ENCODE measurements around the gene ALOXE3.

- TF ChIP-seq CTCF (IDR thresholded peaks at IDR 0.05) (no peak), POLR2A (IDR thresholded peaks at IDR 0.05) (no peak)
These were observed 31.3 kb upstream of the ALOXE3 start for GRCh38 chr17:8149419-8150193.

All from body of pancreas (tissue), 4 donors.